Urothelium cell line (cell line): Measurements from ENCODE around the gene SUPT3H.
A peak's percentile ranks its signal among the peaks of the same experiment; 100 is the strongest.
"Not testable (repeated sequence)": the region's sequence is repeated elsewhere in the genome, so short reads cannot be mapped to it uniquely, and the experiment has no call there.

ENCODE experiments used
- DNase-seq: peaks from one replicate; pipeline ENCODE4 v3.0.0; 2011; ENCODE audit warnings: low spot score, mixed read lengths
- FAIRE-seq: peaks from 2 replicates; lab custom pipeline; 2011; peaks lifted over from hg19 to GRCh38; lab: Jason Lieb, UNC

The SUPT3H gene

DNA sequence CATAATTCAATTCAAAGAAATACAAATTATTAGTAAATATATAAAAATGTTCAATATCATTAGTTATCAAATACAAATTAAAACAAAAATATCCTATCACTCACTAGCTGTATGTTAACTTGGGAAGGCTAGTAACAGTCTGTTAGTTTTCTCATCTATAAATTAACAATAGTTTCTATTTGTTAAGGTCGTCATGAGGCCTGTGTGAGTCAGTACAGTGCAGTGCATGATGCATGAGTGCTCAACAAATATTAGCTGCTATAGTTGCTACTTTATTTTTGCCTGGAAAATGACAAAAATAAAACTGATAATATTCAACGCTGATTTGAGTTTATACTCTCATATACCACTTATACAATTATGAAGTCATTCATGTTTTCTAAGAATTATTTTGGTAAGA is 451.2 kb downstream of the SUPT3H start:
- FAIRE-seq (no peak), DNase-seq (no peak)

GRCh38 chr6:44925100-44925739 is 452.5 kb downstream of the SUPT3H start:
- DNase-seq (no peak), FAIRE-seq (no peak)

- DNase-seq = no peak
- no peak for FAIRE-seq
These were observed 454.3 kb downstream of the SUPT3H start for GRCh38 chr6:44923444-44923843.

- FAIRE-seq (no peak), DNase-seq (no peak)
These were observed 455.9 kb downstream of the SUPT3H start for GRCh38 chr6:44921798-44922197.

- DNase-seq = no peak
- peak; percentile 46 for FAIRE-seq
These were observed 456.7 kb downstream of the SUPT3H start for GRCh38 chr6:44920952-44921491.

- FAIRE-seq (no peak), DNase-seq (no peak)
These were observed 458.9 kb downstream of the SUPT3H start for GRCh38 chr6:44918671-44919296.

DNA sequence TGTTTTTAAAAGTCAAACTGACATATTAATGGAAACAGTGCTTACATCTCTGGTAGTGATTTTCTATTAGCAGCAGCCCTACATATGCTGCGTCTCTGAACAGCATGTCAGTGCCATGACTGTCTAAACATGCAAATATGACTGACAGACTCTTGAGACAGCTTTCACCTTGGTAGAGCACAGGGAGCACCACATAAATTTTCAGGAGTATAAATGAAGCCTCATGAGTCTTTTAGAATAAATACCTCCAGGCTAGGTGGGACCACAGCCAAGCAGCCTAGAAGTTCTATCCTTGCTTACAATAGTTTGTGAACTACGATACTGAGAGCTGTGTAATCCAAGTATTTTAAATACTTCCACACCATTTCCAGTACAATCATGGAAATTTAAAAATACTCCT is 460.3 kb downstream of the SUPT3H start:
- FAIRE-seq (no peak), DNase-seq (no peak)

- FAIRE-seq = no peak
- DNase-seq = no peak
These were observed 462.6 kb downstream of the SUPT3H start for GRCh38 chr6:44915111-44915510.

GRCh38 chr6:44914141-44914540 is 463.6 kb downstream of the SUPT3H start:
- DNase-seq (no peak), FAIRE-seq (no peak)

DNA sequence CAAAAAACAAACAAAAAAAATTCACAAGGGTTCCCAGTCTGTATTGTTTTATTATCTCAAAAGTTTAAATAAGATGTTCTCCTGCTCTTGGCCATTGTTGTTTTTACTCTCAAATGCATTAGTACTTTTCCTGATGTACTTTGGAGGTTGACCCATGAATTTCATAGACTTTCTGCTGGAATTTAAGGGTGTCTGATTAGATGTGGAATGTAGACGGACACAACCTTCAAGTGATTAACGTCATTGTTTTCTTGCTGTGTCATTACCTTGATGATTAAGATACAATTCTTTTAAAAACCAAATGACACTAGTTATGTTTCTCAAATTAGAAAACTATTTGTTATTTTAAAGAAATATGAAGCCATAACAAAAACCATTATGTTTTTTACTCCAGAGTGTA is 471.0 kb downstream of the SUPT3H start:
- no peak for DNase-seq
- FAIRE-seq = no peak

DNA sequence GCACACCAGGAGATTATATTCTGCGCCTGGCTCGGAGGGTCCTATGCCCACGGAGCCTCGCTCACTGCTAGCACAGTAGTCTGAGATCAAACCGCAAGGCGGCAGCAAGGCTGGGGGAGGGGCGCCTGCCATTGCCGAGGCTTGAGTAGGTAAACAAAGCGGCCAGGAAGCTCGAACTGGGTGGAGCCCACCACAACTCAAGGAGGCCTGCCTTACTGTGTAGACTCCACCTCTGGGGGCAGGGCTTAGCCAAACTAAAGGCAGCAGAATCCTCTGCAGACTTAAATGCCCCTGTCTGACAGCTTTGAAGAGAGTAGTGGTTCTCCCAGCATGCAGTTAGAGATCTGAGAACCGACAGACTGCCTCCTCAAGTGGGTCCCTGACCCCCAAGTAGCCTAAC is 477.4 kb downstream of the SUPT3H start:
- not testable (repeated sequence) for DNase-seq, FAIRE-seq

DNA sequence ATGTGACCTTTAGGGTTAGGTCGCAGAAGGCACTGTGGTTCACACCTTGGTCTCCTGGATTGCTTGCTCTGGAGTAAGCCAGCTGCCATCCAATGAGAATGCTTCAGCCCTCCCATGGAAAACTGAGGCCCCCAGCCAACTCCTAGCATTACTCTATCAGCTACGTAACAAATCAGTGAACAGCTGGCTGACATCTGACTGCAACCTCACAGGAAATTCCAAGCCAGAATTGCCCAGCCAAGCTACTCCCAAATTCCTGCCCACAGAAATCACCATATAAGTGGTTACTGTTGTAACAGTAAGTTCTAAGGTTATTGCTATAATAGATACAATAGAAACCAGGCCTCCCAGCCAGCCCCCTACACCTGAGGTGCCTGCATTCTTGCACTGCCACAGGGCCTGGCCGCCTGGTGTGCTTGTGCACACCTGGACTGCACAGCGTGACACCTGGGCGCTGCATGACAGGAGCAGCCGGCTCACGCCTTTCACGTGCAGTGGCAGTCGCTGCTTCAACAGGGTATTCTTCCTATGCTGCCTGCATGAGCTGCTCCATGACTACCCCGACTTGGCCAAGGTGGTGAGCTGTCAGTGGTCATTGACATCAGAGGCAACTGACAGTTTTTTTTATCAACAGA is 479.3 kb downstream of the SUPT3H start:
- FAIRE-seq (no peak), DNase-seq (no peak)

- FAIRE-seq (no peak), DNase-seq (no peak)
These were observed 480.4 kb downstream of the SUPT3H start for GRCh38 chr6:44897316-44897715.

GRCh38 chr6:44896701-44897100 is 481.0 kb downstream of the SUPT3H start:
- DNase-seq (no peak), FAIRE-seq (no peak)

- FAIRE-seq (no peak), DNase-seq (no peak)
These were observed 485.2 kb downstream of the SUPT3H start for GRCh38 chr6:44892579-44892978.

- not testable (repeated sequence) for FAIRE-seq, DNase-seq
These were observed 498.7 kb downstream of the SUPT3H start for GRCh38 chr6:44879071-44879470.

- FAIRE-seq, DNase-seq: not testable (repeated sequence)
These were observed 501.1 kb downstream of the SUPT3H start for GRCh38 chr6:44876638-44877037.

- DNase-seq (no peak), FAIRE-seq (peak; percentile 5)
These were observed 508.3 kb downstream of the SUPT3H start for GRCh38 chr6:44869321-44869897.

GRCh38 chr6:44868910-44869309 is 508.8 kb downstream of the SUPT3H start:
- DNase-seq = no peak
- no peak for FAIRE-seq

DNA sequence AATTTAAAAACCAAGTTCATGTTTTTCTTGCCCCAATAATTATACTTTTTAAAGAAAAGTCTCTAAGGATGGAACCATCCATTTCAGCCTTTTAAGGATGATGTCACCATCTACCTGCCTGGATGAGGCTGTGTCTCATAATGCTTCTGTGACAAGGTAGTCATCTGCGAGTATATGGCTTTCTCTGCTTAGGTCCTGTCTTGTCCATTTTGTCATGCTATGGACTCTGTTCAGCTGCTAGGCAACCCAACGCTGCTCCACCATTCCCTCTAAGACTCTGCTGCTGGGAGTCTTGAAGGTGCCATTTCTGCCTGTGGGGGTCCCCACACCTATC is 509.4 kb downstream of the SUPT3H start:
- FAIRE-seq = no peak

DNA sequence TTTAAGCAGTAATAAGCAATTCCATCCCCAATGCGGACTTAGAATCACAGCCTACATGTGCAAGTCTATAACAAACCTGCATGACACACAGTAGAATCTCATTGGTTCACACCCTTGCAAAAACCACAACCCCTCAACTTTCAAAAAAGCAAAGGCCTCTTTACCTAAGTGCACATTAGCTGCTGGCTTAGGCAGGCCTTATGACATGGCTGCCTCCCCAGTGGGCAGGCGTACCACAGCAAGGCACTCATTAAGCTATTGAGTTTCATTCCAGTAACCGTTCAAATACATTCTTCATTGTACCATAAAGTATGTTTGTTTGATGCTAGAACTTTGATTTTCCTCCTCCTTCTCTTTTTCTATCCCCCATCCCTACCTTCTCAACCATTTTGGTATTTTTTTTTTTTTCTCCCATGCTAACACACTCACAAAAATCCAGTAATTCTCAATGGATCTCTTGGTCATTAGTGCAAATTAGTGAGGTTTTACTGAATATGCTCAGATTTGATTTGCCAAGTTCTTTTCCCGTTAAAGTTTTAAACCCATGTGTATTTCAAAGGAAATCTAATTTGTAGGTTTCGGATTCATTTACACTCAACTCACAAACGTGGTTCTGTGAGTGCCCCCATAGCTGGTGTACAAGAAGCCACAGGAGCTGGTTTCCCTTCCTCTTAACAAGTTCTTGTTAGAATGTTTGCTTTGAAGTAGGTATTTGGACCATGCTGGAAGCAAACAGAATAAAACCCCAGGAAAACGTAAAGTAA is 510.0 kb downstream of the SUPT3H start:
- DNase-seq (no peak), FAIRE-seq (no peak)

More for the DNA sequence above, 509.4 kb downstream of the SUPT3H start:
- DNase-seq = no peak
